Right cardiac atrium (tissue), 5 donors: ENCODE data around the gene TFCP2L1. TPM values are rescaled to one million over a fixed set of nuclear protein-coding genes. Genes with fewer than 3 reads are reported as not detected.

Experiments used
- ATAC-seq, 2 donors: fragments of 200-7000 bp; cut with Tn5 transposase; one replicate each; pipeline versions ENCODE4 v1.8.0 to v1.9.1; 2020; ENCODE audit warnings: moderate library complexity in 2 of 2, mild to moderate bottlenecking in 1 of 2
- DNase-seq, 3 donors: peaks; one replicate each; pipeline ENCODE4 v3.0.0-alpha.2; 2020
- H3K27ac ChIP-seq: one replicate; pipeline ENCODE4 v1.5.1; 2013; ENCODE audit warnings: mild to moderate bottlenecking, low read length, control low read depth, moderate library complexity
- H3K27me3 ChIP-seq: one replicate; pipeline ENCODE4 v1.6.1; 2013; ENCODE audit not compliant: control insufficient read depth, insufficient read depth
- H3K4me1 ChIP-seq: one replicate; pipeline ENCODE4 v1.6.1; 2013; ENCODE audit warnings: low read length; ENCODE audit not compliant: control insufficient read depth, insufficient read depth
- H3K4me3 ChIP-seq: one replicate; pipeline ENCODE4 v1.5.1; 2013; ENCODE audit warnings: low read length, control low read depth
- H3K9me3 ChIP-seq: one replicate; pipeline ENCODE4 v1.6.1; 2013; ENCODE audit warnings: low read length; ENCODE audit not compliant: control insufficient read depth
- WGBS: extraction: QIAGEN DNeasy Blood & Tissue Kit; methylation state at CpG from one replicate; pipeline ENCODE4 v1.1.7; 2013; 5-methylcytosine and 5-hydroxymethylcytosine counted together
- intact Hi-C, 4 donors: fragments of 100-400 bp; cut with DNase I; formaldehyde crosslinking; loops; one replicate each; pipeline versions ENCODE4 v1.11.0 to v1.14.0; 2022 to 2023
- polyA plus RNA-seq: library from polyadenylated mRNA; stranded (reverse); fragments of 200-250 nt; gene quantifications from one replicate; pipeline ENCODE4 v1.2.3, GENCODE V29; 2013
- total RNA-seq, 4 donors: library from RNA; stranded (reverse); fragmentation: NEBNext Ultra II Directional; extraction: Animal tissue kit (Norgen Biotek cat#: 25700); gene quantifications; one replicate each; pipeline ENCODE4 v1.2.1, GENCODE V29; 2021
- donor health status: healthy with polysubstance abuse.
- donor health status: DM: no; HTN: yes; CAD: no.
- donor health status: DM: no; HTN: no; CAD: no.
- donor health status: DM: no; HTN: yes; CAD: no; lungs with severe emphysema.
- donor health status: DM: yes; HTN: yes; CAD: no.

Gene TFCP2L1
- total and polyA plus RNA-seq, 5 donors, result 0.11 to 0.88 (median 0.38) TPM

DNA sequence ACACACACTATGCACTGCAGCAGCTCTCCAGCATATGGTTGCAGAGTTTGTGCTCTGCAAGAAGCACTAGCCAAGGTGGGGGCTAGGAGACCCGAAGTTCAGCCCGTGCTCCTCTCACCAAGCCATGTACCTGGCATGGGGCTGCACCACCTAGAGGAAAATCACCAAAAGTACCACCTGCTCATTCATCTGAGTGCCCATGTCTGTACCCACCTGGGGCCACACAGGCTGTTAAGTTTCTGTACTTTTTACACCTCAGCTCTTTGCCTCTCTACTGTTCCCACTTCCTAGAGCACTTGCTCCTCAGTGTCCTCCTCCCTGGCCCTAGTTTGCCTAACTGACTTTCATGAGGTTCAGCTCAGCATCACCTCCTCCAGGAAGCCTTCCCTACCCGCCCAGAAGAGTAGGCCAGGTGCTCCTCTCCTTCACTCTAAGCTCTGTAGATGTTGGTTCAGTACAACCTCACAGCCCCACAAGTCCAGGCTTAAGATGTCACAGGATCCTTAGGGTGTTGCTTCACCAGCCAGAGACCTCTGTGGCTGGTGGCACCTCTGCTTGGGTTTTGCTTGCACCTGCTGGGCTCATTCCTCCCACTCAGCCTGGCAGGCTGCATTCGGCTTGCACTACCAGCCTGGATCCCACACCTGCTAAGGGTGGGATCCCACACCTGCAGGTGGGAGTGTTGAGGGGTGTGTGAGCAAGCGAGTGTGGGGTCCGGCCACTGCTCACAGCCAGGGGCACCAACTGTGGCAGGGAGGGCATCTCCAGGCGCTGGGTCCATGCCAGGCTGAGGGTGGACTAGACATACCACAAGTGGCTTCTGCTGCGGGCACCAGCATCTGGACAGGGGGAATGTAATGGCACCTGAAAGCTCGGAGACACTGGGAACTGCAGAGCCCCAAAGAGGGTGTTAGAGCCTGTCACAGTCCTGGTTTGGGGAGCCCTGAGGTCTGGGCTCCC, 10.2 kb upstream of the TFCP2L1 start:
- 83% methylated on average over 9 of the region's 9 CpGs for WGBS
- ATAC-seq (no peak), DNase-seq (peak in 1 of 3 donors; percentile 39)
- Histone ChIP-seq H3K4me3 (no peak overlapping the region), H3K27me3 (no peaks in the 10 kb centered on the region), H3K9me3 (no peaks in the 10 kb centered on the region), H3K27ac (no peak overlapping the region), H3K4me1 (no peaks in the 10 kb centered on the region)
- intact Hi-C loops, result no loop called here

DNA sequence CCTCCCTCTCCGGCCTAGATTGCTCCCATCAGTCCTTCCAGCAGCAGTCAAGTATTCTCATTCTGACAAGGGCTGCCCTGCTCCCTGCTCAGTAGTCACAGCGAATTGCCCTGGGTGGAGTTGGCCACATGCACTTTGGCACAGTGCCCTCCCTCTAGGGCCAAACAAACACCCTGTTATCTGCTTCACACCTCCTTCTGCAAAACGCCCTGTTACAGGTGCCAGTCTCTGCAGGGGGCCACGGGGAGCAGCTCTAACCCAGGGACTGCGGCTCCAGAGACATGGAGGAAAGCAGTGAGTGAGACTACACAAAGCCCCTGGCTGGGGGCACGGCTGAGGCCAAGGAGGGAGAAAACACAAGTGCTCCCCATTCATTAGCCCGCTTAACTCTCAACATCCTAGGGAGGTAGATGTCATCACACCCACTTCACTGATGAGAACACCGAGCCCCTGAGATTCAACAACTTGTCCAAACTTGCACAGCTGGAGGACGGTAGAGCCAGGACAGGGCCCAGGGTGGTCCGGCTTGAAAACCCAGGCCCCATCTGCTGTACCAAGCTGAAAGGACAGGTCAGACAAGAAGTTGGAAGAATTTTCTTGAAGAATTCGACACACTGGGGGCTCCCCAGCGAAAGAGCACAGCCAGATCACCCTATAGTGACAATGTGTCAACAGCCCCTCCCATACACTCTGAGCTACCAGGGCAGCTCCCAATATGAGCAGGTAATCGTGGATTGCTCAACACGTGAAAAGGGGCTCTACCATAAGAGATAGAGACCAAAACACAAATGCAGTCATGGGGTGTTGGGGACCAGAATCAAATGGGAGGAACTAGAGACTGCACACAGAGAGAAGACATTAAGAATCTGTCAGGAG, 8.7 kb upstream of the TFCP2L1 start:
- Histone ChIP-seq H3K4me3 (no peak overlapping the region), H3K27me3 (no peaks in the 10 kb centered on the region), H3K27ac (no peak overlapping the region), H3K4me1 (no peaks in the 10 kb centered on the region), H3K9me3 (no peaks in the 10 kb centered on the region)
- intact Hi-C loops, result no loop called here
- ATAC-seq (peak; percentile 70 to 82), DNase-seq (peak; percentile 29 to 69 (median 64))
- WGBS, result 58% methylated on average over 14 of the region's 14 CpGs

DNA sequence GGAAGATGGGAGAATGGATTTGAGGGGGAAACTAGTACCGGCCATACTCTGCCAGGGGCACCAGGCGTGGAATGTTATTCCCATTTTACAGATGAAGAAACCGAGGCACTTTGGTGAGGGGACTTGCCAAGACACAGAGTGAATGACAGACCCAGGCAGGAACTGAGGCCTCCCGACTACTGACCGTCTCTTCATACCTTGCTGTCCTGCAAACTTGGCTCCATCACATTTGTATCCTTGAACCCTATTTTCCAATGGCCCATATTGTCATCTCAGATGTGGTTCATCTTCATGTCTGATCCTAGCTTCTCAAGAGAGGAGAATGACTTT, 6.2 kb upstream of the TFCP2L1 start:
- Histone ChIP-seq H3K9me3 (no peaks in the 10 kb centered on the region), H3K27me3 (no peaks in the 10 kb centered on the region), H3K4me3 (no peak overlapping the region), H3K4me1 (no peaks in the 10 kb centered on the region), H3K27ac (no peak overlapping the region)
- WGBS, result 95% methylated on average over 5 of the region's 5 CpGs
- intact Hi-C loops, result no loop called here
- DNase-seq, result no peak
- ATAC-seq, result no peak

DNA sequence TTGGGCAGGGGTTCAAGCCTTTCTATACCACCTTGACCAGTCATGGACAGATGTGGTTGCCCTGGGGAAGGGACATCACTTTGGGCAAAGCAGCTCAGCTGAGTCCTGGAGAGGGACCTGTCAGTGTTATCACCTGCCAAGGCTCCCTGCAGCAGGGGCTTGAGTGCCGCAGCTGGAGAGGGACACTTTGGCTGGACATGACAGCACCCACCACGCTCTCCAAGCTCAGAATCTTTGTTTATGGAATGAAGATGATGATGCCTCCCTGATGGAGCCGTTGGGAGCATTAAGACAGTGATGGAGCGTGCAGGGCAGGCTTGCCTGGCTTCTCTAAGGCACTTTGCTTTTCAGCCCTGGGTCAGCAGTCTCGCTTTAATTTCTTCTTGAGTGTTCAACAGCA, 4.3 kb upstream of the TFCP2L1 start:
- Histone ChIP-seq H3K4me3 (no peak overlapping the region), H3K27me3 (no peaks in the 10 kb centered on the region), H3K9me3 (no peaks in the 10 kb centered on the region), H3K27ac (no peak overlapping the region), H3K4me1 (peaks cover 1% of the 10 kb centered on the region)
- ATAC-seq (no peak), DNase-seq (no peak)
- intact Hi-C loops, result no loop called here
- 82% methylated on average over 5 of the region's 5 CpGs for WGBS

DNA sequence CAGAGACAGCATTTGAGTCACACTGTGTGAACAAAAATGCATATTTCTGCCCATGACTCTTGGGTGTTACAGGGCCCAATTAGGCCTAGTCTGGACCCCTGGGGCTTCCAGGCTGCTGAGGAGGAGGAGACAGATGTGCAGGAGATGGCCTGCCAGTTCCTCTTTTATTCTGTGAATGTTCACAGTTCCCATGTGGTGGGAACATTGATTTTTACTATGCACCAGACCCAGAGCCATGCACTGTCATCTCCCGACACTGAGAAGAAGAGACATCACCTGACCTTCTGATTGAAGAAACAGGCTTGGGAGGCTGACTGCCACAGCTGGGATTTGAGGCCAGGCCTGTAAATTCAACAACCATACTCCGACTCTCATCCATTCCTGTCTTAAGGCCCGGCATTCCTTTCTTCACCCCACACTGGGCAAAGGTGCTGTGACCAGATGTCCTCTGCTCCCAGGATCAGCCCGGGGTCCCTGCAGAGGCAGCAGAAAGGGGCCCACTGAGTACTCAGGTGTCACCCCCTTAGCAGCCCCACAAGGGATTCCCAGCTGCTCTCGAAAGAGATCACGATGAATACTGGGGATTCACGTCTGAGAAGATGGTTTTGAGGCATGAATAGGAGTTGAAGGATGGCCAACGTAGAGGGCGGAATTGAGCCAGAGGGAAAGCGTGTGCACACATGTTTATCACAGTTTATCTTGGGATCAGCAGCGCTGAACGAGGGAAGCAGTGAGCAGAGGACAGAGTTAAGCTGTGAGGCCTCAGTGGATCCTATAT, 3.6 kb upstream of the TFCP2L1 start:
- peaks cover 3% of the 10 kb centered on the region for H3K4me1 ChIP-seq
- DNase-seq (no peak), ATAC-seq (no peak)
- no peaks in the 10 kb centered on the region for H3K27me3 ChIP-seq
- WGBS, result 83% methylated on average over 12 of the region's 12 CpGs
- H3K27ac ChIP-seq, result no peak overlapping the region
- no peaks in the 10 kb centered on the region for H3K9me3 ChIP-seq
- H3K4me3 ChIP-seq, result no peak overlapping the region
- intact Hi-C loops, result no loop called here

DNA sequence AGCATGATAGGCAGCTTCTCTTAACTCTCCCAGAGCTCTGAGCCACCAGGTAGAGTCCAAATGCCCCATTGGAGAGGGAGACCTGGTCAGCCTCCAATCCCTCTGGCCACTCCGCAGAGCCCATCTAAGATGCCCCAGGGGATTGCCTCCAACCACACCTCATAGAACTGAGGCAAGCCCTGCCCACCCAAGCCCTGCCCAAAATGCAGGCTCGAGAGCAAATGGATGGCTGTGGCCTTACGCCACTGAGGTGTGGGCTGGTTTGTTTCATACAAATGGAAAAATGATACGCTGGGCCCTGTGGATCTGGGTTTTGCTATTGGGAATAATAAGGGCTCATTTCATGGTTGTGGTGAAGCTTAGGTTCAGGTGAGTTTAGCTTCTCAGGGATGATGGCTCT, 3.0 kb upstream of the TFCP2L1 start:
- intact Hi-C loops, result no loop called here
- H3K9me3 ChIP-seq, result no peaks in the 10 kb centered on the region
- H3K4me1 ChIP-seq, result peaks cover 3% of the 10 kb centered on the region
- 95% methylated on average over 4 of the region's 4 CpGs for WGBS
- DNase-seq, result no peak
- H3K4me3 ChIP-seq, result no peak overlapping the region
- ATAC-seq, result no peak
- no peaks in the 10 kb centered on the region for H3K27me3 ChIP-seq
- H3K27ac ChIP-seq, result no peak overlapping the region

DNA sequence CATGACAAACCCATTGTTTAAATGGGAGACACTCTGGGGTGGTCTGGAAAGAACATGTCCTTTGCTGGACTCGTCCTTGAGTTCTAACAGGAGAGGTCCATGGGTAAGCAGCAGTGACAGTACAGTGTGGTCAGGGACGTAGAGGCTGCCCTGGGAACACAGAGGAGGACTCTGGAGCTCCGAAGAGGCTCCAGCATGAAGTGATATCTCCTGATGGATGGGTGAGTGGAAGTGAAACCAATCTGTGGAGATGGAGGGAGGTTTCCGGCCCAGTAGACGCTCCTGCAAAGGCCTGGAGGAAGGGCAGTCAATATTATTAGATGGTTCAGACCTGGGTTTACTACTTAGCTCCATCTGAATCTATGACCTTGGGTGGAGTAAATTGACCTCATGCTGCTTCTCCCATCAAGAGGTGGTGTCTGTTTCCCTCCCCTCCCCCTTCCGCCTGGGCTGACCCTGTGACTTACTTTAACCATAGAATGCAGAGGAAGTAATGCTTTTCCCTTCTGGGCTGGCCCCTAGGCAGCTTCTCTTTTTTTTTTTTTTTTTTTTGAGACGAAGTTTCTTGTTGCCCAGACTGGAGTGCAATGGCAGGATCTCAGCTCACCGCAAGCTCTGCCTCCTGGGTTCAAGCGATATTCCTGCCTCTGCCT, 2.3 kb upstream of the TFCP2L1 start:
- no peaks in the 10 kb centered on the region for H3K27me3 ChIP-seq
- peaks cover 3% of the 10 kb centered on the region for H3K4me1 ChIP-seq
- ATAC-seq (peak; percentile 7 to 23), DNase-seq (peak in 2 of 3 donors; percentile 28 to 70)
- H3K4me3 ChIP-seq, result no peak overlapping the region
- intact Hi-C loops, result no loop called here
- no peaks in the 10 kb centered on the region for H3K9me3 ChIP-seq
- H3K27ac ChIP-seq, result no peak overlapping the region
- 78% methylated on average over 9 of the region's 9 CpGs for WGBS

DNA sequence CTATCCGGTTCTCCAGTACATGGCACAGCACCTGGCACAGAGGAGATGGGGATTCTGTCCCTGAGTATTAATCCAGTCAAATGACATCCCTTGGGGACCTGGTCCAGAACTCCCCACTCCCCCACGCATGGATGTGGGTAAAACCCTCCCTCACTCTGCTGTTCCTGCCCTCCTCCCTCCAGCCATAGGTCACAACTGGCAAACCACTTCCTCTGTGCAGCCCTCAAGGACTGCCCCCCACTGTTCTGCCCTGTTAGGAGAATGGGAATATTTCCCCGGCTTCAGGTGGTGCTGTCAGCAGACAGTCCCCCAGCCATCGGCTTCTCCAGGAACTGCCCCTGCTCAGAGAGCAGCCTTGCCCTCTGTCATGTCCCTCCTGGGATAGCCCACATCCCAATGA, 1.5 kb upstream of the TFCP2L1 start:
- intact Hi-C loops, result no loop called here
- ATAC-seq (no peak), DNase-seq (no peak)
- H3K27me3 ChIP-seq, result no peaks in the 10 kb centered on the region
- no peak overlapping the region for H3K27ac ChIP-seq
- no peaks in the 10 kb centered on the region for H3K9me3 ChIP-seq
- no peak overlapping the region for H3K4me3 ChIP-seq
- WGBS, result 68% methylated on average over 4 of the region's 4 CpGs
- peaks cover 3% of the 10 kb centered on the region for H3K4me1 ChIP-seq

DNA sequence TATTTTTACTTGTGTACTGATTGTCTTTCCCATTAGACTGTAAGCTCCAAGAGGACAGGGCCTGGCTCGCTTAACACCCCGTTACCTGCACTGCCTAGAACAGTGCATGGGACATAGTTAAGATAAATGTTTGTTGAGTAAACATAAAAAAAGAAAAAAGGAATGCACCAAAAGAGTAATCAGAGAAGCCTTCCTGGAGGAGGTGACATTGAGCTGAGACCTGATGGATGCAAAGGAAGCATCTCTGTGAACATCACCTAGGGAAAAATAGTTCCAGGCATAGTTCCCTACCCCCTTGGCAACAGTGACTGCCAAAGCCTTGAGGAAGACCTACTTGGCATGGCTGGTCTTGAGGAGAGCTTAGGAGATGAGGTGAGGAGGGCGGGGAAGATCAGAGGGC, 924 bp upstream of the TFCP2L1 start:
- Histone ChIP-seq H3K4me3 (no peak overlapping the region), H3K4me1 (peaks cover 3% of the 10 kb centered on the region), H3K27me3 (no peaks in the 10 kb centered on the region), H3K9me3 (no peaks in the 10 kb centered on the region), H3K27ac (no peak overlapping the region)
- DNase-seq, result no peak
- 95% methylated on average over 3 of the region's 3 CpGs for WGBS
- no peak for ATAC-seq
- intact Hi-C loops, result no loop called here

DNA sequence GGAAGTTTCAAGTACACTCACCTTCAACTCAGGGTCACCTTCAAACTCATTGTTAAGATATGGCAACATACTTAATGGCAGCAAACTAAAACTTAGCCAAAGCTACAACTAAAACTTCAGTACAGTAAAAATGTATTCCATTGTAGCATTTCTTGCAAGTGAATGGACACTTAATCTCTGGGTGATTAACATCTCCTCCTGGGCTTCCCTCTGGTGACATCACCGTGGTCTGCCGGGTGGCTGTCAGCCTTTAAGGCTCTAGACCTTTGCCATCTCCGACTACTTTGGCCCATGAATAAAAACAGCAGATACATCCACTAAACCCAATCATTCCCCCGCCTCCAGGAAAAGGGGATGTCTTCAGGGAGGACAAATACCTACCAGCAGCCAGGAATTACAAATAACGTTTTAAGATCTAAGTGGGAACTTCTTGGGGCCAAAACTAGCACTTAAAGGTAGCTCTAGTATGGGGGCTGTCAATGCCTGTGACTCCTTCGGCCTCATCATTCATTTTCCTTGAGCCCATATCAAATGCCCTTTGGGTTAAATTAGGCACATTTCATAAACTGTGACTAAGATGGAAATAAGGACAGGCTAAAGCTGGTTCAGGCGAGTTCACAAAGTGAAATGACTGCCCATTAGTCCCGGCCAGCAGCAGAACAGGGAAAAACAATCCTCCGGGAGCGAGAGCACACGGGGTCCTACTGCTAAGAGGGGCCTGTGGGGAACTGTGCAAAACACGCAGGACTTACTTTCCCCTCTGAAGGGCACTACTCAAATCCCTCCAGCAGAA, 1.1 kb downstream of the TFCP2L1 start:
- Histone ChIP-seq H3K27ac (no peak overlapping the region), H3K4me3 (peak overlapping the region; percentile 48), H3K9me3 (no peaks in the 10 kb centered on the region), H3K4me1 (peaks cover 3% of the 10 kb centered on the region), H3K27me3 (no peaks in the 10 kb centered on the region)
- DNase-seq (no peak), ATAC-seq (no peak)
- WGBS, result 46% methylated on average over 12 of the region's 12 CpGs
- intact Hi-C loops, result no loop called here
